Cardiac muscle cell (in vitro differentiated cells and primary cell): ENCODE results near the gene PHF21B. TPM values are rescaled to one million over a fixed set of nuclear protein-coding genes. Genes with fewer than 3 reads are reported as not detected.

Experiments used
- DNase-seq, 2 donors: peaks; one replicate each; pipeline versions ENCODE4 v3.0.0 to v3.0.0-alpha.2; 2010 to 2017; ENCODE audit warnings: low read depth in 1 of 2, low spot score in 1 of 2
- H3K27ac ChIP-seq: fragments of 200-600 bp; sonication (generic); 2 replicates; pipeline ENCODE4 v1.5.1; 2016
- H3K27me3 ChIP-seq: fragments of 200-600 bp; sonication (generic); 2 replicates; pipeline ENCODE4 v1.6.0; 2016; ENCODE audit warnings: control low read depth
- H3K36me3 ChIP-seq: fragments of 200-600 bp; sonication (generic); 2 replicates; pipeline ENCODE4 v1.5.1; 2016; ENCODE audit warnings: control low read depth
- H3K4me1 ChIP-seq: fragments of 200-600 bp; sonication (generic); 2 replicates; pipeline ENCODE4 v1.8.1; 2017; ENCODE audit warnings: low read depth, mild to moderate bottlenecking, mixed run types
- H3K4me3 ChIP-seq: fragments of 200-600 bp; sonication (generic); 2 replicates; pipeline ENCODE4 v1.5.1; 2016; ENCODE audit warnings: mild to moderate bottlenecking
- H3K9me3 ChIP-seq: fragments of 200-600 bp; sonication (generic); 2 replicates; pipeline ENCODE4 v1.5.1; 2017; ENCODE audit warnings: low read depth, mild to moderate bottlenecking, control low read depth
- CTCF ChIP-seq: IDR thresholded peaks from 2 replicates; pipeline ENCODE4 v1.5.1; 2012; ENCODE audit warnings: low read depth, mild to moderate bottlenecking, low read length
- polyA plus RNA-seq: library from polyadenylated mRNA; unstranded; fragments of >200 nt; fragmentation: Nextera tagmentation; extraction: Ambion mirVana; gene quantifications from 2 replicates; pipeline ENCODE4 v1.2.1, GENCODE V29; 2016
- total RNA-seq: library from RNA; depleted of rRNA; stranded (reverse); fragments of >200 nt; gene quantifications from 2 replicates; pipeline ENCODE4 v1.2.3, GENCODE V29; 2016

PHF21B gene
- total and polyA plus RNA-seq, 2 experiments from 2014 or later, result 3.0 to 7.2 TPM

GRCh38 chr22:44845796-44846720 is 163.7 kb downstream of the PHF21B start:
- Histone ChIP-seq H3K4me3 (no peak overlapping the region), H3K9me3 (no peaks in the 10 kb centered on the region), H3K4me1 (no peaks in the 10 kb centered on the region), H3K27me3 (no peaks in the 10 kb centered on the region), H3K36me3 (no peaks in the 10 kb centered on the region), H3K27ac (no peak overlapping the region)
- TF ChIP-seq CTCF, result no peak
- DNase-seq, result no peak

DNA sequence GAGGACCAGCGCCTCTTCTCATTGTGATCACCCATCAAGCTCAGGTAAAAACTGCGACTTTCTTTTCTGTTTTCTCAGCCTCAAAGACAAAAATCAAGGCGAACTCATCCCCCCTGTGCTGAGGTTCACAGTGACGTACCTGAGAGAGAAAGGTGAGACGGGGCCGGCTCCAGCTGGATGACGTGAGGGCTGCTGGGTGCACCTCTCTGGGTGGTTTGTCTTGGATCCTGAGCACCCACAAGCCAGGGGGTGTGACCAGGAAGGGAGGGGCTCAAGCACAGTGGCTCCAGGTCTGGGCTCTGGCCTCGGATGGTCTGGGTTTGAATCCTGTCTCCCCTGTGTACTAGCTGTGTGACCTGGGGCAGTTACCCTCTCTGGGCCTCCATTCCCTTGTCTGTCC is 164.6 kb downstream of the PHF21B start:
- Histone ChIP-seq H3K27me3 (no peaks in the 10 kb centered on the region), H3K4me3 (no peak overlapping the region), H3K4me1 (no peaks in the 10 kb centered on the region), H3K9me3 (no peaks in the 10 kb centered on the region), H3K36me3 (no peaks in the 10 kb centered on the region), H3K27ac (no peak overlapping the region)
- TF ChIP-seq CTCF, result no peak
- no peak for DNase-seq

DNA sequence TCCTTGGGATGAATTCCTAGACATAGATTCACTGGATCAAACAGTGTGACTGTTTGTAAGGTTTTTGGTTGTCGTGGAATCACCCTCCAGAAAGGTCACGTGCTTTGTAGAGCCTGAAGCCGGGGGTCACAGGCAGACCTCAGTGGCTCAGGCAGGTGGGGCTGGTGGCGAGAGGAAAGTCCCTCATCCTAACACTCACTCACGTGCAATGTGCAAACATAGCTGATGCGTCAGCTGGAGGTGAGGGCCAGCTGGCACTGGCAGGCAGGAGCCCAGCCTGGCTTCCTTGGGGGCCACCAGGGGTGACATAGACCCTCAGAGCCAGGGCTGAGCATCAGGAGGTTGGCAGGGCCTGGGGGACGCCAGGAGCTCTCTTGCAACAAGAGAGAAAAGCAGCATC is 167.4 kb downstream of the PHF21B start:
- no peaks in the 10 kb centered on the region for H3K27me3 ChIP-seq
- H3K4me3 ChIP-seq, result no peak overlapping the region
- no peak for DNase-seq
- TF ChIP-seq CTCF, result no peak
- H3K36me3 ChIP-seq, result no peaks in the 10 kb centered on the region
- H3K4me1 ChIP-seq, result no peaks in the 10 kb centered on the region
- H3K27ac ChIP-seq, result no peak overlapping the region
- H3K9me3 ChIP-seq, result no peaks in the 10 kb centered on the region

GRCh38 chr22:44840611-44841322 is 169.0 kb downstream of the PHF21B start:
- Histone ChIP-seq H3K4me3 (no peak overlapping the region), H3K4me1 (no peaks in the 10 kb centered on the region), H3K36me3 (no peaks in the 10 kb centered on the region), H3K27me3 (no peaks in the 10 kb centered on the region), H3K27ac (no peak overlapping the region), H3K9me3 (no peaks in the 10 kb centered on the region)
- TF ChIP-seq CTCF, result no peak
- DNase-seq, result no peak

DNA sequence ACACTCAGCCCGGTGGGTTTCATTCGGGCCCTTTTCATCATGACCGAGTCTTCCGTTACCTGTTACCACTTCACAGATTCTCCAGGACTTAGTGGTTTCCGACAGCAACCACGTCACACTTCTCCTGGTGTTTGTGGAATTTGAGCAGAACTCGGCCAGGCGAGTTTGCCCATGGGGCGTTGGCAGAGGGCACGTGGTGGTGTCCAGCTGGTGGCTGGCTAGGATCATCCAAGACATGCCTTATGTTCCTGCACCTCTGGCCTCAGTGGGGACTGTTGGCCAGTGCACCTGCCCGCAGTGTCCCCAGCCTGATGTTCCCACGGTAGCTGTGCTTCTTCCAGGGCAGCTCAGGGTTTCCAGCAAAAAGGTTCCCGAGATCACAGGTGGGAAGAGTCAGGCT is 170.1 kb downstream of the PHF21B start:
- no peaks in the 10 kb centered on the region for H3K4me1 ChIP-seq
- no peak for DNase-seq
- H3K36me3 ChIP-seq, result no peaks in the 10 kb centered on the region
- TF ChIP-seq CTCF, result no peak
- no peak overlapping the region for H3K4me3 ChIP-seq
- no peak overlapping the region for H3K27ac ChIP-seq
- H3K27me3 ChIP-seq, result no peaks in the 10 kb centered on the region
- H3K9me3 ChIP-seq, result no peaks in the 10 kb centered on the region
